NCI-H1092 treated with DMSO at 0.1 percent for 48 hours (cell line): Measurements from ENCODE around the gene SYMPK.

Source experiments
- DNase-seq: peaks from one replicate; lab custom pipeline; 2025; lab: John Stamatoyannopoulos, UW

Gene SYMPK

DNA sequence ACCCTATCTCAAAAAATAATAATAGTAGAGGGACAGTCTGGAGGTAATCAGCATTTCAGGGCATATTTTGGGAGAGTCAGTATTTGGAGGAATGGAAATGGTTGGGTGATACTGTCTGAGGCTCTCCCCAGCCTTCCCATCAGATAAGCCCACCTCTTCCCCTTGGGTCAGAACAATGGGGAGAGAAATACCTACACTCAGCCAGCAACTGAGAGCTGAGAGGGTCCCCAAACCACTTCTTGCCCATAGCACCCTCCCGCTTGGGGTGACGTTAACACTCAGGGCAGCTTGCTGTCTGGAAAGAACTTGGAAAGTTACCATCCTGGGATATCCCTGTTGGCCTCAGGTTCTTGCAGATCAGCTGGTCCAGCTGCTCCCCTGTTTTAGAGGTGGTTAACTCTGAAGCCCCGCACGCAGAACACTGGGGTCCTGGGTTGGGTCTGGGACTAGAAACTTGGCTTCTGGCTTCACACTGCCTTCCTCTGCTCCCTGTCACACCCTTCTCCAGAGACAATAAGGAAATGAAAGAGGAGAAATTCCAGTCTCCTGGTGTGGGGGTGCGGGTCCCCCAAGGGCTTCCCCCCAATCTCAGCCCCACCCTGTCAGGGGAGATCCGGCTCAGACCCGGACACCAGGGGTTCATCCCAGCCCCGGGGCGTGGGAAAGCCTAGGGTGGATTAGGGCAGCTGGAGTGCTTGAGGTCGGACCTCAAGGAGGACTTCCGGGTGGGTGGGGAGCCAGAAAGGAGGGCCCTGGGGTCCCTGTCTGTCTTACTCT lies 3.6 kb upstream of the SYMPK start:
- DNase-seq: no peak

DNA sequence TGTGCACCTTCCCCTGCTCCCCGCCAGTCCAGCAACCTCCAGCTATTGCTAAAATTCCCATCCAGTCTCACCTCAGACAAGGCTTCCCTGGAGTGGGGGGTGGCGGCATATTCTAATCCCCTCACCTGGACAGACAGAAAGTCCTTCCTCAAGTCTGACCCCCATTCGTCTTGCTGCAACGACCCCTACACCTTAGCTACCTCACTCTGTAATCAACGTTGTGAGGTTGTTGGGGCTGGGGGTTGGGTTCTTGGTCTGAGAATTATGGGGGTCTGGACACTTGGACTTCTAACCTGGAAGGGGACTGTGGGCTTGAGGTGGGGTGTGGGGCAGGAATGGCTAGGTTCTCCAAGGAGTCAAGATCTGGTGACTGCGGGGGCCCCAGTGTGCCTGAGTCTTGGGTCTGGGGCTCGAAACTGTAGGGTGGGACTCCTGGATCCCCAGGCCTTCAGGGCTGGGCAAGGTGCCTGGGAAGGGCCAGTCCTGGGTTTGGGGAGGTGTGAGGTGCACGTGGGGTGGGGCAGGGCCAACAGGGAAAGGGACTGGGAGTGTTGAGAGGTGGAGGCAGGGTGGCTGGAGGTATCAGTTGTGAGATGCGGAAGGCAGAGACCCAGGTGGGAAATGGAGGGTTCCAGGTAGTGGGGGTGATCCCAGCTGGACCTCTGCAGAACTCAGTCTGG lies 2.5 kb upstream of the SYMPK start:
- no peak for DNase-seq

DNA sequence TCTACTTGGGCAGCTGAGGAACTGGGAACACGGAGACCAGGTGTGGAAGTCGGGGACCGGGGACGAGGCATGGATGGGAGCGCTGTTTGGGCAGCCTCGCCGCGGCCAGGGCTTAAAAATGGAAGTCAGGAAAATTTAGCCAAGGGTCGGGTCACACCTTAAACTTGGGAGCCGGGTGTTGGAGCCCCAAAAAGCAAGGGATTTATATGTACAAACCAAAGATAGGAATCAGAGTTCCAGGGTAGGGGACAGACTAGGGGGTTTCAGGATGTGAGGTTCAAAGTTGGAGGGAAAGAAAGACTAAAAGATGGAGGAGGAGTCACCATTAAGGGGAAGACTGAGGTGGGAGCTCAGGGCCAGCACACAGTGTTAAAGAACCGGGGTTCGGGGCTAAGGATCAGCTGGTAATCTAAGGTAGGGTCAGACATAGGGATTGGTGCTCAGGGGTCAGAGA lies 1.7 kb upstream of the SYMPK start:
- no peak for DNase-seq

DNA sequence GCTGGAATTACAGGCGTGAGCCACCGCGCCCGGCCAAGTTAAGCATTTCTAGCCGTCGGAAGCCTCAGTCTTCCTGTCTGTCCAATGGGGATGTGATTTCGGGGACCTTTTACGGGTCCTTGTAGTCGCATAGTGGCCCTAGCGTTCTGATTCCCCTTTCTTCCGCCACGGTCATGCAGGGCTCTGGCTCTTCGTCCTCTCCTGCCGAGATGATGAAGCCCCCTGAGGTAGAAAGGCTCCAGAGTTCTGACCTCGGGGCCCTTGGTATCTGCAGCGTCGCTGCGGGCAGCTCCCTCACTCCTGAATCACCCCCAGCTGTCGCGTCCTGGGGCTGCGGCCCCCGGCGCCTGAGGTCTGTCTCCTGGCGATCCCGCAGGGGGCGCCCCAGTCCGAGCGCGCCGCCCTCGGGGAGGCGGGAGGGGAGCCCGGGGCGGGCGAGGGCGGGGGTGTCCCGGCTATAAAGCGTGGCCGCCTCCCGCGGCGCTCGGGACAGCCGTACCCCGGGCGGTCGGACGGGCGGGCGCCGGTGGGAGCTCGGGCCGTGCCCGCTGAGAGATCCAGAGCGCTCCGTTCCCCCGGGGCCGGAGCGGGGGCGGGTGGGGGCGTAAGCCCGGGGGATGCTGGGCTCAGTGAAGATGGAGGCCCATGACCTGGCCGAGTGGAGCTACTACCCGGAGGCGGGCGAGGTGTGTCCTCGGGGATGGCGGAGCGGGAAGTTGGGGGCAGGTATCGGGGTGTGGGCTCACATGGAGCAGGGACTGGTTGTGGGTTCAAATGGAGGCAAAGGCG lies 1.1 kb upstream of the SYMPK start, which contains the start of gene FOXA3:
TSS of gene FOXA3 (plus strand) at position 487 of the 789 bp plus-strand sequence. CDS start at position 618, 131 bp downstream.
- DNase-seq: no peak

DNA sequence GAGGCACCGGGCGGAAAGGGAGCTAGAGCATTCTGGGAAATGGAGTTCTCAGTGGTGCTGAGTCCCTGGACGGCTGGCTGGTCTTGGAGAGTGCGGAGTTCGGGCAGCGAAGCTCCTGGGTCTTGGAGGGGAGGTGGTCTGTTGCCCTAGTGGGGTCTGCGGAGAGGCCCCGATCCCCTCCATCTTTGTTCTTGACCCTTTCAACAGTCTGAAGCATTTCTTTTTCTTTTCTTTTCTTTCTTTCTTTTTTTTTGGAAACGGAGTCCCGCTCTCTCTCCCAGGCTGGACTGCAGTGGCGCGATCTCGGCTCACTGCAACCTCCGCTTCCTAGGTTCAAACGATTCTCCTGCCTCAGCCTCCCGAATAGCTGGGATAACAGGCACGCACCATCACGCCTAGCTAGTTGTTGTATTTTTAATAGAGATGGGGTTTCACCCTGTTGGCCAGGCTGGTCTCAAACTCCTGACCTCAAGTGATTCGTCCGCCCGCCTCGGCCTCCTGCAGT lies 440 bp upstream of the SYMPK start:
- no peak for DNase-seq

DNA sequence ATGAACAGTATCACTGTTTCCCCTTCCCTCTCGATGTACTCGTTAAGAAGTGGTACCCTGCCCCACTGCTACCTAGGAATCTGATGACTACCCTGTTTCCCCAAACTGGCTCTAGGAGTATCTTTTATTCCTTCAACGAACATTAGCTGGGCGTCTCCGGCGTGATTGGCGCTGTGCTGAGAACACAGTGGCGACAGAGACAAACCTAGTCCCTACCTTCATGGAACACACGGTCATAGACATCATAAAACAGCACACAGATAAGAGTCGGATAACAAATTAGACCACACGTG lies 730 bp downstream of the SYMPK start:
- DNase-seq: no peak

DNA sequence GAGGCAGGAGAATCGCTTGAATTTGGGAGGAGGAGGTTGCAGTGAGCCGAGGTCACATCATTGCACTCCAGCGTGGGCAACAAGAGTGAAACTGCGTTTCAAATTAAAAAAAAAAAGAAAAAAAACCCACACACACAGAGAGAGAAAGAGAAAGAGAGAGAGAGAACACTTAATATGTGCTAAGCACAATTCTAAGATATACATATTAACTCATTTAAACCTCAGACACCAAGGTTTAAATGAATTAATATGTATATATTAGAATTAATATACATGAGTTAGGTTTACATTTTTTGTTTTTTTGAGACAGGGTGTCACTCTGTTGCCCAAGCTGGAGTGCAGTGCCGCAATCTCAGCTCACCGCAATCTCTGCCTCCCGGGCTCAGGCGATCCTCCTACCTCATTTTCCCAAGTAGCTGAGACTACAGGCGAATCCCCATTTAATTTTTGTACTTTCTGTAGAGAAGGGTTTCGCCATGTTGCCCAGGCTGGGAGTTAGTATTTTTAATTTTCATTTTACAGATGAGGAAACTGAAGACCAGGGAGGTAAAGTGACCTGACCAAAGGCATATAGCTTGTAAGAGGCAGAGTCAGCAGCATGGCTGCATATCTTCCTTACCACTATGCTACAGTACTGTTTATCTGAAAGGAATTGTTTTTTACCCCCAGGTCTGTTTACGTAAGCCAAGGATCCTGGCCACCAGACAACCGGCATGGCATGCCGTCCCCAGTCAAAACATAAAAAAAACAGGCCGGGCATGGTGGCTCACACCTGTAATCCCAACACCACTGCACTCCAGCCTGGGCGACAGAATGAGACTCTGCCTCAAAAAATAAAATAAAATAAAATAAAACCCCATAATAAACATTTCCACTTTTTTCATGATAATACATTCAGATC lies 2.3 kb downstream of the SYMPK start:
- no peak for DNase-seq

DNA sequence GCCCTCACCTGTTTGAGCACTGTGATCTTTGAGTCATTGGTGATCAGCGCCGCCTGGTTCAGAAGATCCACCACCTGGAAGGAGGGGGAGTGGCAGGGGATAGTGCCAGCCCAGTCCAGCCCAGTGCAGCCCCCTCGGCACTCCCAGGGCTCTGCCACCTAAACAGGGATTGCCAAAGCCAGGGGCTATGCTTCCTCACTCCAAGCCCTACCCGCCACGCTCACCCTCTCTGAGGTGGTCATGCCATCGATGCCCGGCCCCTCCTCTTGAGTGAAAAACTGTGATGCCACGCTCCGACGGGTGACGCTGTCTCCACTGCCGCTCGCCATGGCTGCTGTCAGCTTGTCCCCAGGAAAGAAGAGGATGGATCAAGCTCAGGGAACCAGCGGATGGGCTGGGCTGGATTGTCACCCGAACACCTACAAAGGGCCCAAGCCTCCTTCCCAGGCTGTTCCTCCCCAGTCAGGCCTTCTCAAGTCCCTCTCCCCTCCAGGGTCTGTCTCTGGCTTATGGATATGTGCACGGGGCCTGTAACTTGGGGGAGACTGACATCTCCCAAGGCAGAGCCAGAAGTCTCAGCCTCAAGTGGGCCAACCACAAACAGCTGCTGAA lies 8.7 kb downstream of the SYMPK start:
- no peak for DNase-seq

DNA sequence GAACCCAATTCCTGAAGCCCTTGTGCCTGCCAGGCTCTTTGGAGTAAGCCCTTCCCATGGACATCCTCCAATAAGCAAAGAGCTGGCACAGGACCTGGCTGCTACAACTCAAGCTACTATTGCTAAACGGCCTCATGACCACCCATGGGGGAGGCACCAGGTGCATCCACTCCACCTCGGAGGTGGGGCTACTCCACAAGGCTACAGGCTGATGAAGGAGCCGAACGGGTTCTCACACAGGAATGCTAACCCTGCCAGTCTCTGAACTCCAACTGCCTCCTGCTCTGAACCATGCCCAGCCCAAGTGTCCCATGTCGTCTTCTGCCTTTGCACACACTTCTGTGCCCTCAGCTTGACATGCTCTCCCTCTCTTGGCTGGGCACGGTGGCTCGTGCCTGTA lies 10.0 kb downstream of the SYMPK start:
- DNase-seq: no peak

DNA sequence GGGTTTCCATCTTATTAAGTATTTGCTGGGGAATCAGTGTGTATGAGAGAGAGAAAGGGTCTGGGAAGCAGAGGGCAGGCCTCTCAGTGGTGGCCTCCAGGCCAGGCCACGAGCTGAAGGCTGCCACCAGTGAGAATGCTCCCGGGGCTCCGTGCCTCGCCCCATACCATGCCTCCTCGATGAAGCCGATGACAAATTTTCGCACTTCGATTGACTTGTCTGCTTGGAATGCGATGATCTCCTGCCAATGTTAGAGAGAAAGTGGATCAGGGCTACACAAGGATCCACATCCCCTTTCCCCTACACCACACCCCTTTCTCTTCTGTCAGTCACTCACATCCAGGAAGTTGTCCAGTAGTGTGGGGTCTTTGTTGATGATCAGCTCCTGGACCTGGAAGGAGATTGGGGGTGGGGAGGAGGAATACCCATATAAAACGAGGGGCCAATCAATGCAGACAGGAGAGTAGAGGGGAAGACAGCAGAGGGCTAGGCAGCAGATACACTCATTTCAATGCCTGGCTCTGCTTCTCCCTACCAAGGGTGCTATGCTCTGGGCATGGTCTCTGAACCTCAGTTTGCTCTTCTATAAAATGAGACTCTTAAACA lies 10.7 kb downstream of the SYMPK start:
- DNase-seq: no peak

DNA sequence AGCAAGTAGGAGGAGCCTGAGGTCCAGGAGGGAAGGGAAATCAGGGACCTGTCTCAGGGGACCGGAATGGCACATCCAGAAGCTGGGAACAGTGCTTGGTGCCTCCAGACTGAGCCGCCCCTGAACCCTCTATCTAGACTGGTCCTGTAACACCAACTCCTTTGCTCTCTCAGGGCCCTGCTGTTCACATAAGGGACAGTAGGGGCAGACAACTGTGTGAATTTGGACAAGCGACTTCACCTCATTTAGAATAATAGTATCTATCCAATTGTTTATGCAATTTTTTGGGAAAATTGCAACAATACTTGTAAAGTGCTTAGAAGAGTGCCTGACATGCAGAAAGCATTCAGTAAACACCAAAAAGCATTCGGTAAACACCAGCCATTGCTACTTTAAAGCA lies 14.0 kb downstream of the SYMPK start:
- DNase-seq: no peak

DNA sequence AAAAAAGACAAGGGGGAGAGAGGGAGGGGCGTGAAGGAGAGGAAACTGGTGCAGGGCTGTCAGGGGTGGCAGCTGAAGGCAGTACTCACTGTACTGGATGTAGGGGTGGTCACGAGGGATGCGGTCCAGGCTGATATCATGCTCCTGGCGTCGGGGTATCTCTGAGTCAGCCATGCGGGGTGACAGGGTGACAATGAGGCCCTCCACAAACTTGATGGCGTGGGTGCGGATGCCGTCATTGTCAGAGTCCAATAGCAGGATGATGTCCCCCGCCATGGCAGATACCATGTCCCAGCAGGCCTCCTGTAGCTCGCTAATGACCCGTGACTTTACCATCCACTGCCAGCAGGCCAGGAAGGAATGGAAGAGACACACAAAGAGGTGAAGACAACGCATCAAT lies 15.3 kb downstream of the SYMPK start:
- DNase-seq: no peak

DNA sequence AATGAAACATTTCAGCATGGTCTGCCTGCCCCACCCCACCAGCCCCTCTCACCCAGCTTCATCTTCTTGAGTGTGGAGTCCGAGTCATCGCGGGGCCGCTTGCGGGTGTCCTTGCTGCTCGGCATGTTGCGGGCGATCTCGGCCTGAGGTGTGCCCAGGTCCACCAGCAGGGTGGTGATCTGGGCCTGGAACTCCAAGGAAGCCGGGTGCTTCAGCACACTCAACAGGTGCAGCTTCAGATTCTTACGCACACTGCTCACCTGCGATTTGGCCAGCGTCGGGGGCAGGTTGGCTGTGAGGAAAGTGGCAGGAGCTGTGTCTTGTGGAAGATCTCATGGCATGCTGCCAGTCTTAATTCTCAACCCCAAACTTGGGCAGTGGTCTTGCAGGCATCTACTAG lies 20.7 kb downstream of the SYMPK start:
- no peak for DNase-seq

DNA sequence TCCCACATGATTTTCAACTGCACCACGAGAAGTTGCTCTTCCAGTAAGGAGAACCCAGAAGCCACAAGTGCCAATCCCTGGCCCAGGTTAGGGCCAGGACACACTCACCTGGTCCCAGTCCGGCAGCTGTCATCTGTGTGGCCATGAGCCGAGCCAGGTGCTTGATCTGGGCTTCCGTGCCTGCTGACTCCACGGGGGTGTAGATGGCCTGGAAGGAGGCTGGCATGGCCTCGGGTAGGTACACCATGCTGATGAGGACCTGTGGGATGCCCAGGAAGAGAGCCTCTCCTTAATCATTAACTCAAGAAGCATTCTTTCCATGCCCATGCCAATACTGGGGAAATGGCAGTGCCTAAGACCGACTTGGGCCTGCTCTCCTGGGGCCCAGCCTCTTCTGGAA lies 28.0 kb downstream of the SYMPK start:
- DNase-seq: no peak

DNA sequence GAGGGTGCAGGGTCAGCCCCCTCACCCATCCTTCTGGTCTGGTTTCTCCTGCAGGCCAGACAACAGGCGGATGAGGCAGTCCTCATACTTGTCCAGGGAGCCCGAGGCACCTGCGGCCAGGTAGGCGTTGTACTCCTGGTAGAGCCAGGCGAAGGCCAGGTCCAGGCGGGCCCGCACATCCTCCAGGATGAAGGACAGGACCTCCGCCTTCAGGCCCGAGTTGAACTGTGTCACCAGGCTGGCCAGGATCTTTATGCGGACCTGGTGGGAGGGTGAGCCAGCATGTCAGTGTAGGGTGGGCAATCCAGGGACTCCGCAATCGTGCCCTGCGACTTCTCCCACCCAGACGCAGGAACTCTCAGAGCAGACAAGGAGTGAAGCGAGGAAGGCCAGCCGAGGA lies 34.0 kb downstream of the SYMPK start:
- no peak for DNase-seq

DNA sequence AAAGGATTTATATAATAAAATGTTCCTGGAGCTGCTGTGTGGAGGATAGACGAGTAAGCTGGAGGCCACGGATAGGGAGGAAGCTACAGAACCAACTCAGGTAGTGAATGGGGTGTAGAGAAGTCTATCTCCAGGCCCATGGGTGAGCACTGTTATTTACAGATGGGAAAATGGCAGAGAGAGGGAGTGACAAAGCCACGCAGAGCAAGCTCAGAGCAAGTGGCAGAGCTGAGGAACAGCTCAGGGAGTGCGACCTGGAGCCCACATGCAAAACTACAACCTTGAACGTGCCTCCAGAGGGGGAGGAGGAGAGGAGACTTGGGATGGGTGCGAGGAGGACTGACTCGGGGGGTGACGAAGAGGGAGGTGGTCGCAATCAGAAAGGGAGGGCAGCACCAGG lies 34.4 kb downstream of the SYMPK start:
- no peak for DNase-seq

DNA sequence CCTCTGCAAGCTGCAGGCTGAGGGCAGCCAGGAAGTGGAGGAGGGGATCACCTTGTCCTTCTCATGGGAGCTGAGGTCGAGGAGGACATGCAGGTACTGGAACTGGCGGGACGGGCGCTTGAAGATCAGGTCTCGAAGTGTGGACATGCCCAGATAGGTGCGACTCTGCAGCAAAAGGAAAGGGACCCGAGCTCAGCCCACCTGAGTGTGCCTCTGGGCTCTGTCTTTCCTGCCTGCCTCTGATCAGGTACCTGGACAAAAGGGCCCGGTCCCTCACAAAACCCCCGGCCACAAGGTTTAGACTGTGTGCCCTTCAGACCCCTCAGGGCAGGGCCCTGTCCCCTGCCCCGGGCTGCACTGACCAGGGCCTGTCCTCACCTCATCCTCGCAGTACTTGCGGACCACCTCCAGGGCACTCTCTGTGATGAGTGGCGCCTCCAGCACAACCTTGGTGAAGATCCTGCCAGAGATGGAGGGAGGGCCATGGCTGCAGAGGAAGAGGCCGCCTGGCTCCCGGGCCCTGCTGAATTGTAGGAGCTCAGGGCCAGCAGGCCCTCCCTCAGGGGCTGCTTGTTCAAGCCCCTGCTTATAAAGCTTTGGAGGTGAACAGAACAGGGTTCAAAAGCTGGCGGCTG lies 35.4 kb downstream of the SYMPK start:
- DNase-seq: no peak

DNA sequence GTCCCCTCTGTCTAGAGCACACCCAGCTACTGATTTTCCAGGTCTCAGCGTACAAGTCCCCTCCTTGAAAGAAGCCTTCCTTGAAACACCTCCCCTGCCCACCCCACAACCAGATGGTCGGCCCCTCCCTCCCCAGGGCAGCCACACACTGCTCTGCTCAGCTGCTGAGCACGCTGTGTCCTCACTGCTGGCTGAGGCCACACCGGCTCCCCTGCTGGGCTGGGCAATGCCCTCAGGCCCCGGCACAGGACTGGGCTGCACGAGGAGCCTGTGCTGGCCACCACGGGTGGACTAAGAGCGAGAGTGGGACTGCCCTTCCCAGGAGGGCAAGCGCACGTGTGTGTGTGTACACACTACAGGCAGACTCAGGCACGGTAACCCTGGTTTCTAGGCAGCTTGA lies 36.0 kb downstream of the SYMPK start:
- no peak for DNase-seq

DNA sequence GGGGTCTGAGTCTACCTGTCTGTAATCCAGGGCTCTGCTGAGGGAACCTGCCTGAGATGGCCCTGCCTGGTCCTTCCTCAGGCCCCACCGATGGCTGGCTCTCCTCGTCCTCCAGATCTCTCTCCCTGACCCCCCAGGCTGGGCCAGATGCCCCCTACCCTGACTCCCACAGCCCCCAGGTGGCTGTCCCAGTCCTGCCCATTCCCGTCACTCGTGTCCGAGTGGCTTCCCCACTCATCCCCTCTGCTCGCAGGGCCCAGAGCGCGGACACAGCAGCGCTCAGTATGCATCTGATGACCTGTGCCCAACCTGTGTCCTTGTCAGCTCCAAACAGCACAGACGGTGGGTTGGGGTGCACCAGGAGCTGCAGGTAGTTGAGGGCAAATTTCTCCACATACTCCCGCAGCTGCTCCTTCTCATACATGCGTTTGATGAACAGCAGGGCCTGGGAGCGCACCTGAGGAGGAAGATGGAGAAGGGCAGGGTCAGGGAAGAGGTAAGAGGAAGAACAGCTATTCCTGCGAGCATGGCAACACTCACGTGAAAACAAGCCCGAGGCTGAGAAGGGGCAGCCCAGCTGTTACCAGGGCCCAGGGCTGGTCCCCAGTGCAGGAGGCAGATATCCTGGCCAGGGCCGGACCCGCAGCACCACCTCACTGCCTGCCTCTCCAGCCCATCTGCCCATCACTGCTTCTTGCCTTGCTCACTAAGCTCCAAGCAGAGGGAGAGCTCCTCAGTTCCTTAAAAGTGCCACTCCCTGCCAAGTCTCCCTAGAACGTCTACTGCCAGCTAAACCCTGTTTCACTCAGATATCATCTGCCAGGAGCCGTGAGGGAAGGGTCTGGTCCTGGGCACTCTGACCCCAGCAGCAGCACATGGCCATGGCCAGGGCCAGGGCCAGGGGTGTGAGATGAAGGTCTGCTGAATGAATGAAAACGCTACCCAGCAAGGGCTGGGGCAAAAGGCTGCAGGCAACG lies 36.7 kb downstream of the SYMPK start:
- no peak for DNase-seq
